HCEC 1CT (cell line): ENCODE measurements around the gene AKR1A1.
"Not testable (repeated sequence)": the region's sequence is repeated elsewhere in the genome, so short reads cannot be mapped to it uniquely, and the experiment has no call there.

Experiments
- DNase-seq: peaks from one replicate; pipeline ENCODE4 v3.0.0-alpha.2; 2017

The AKR1A1 gene

GRCh38 chr1:45573231-45573804, 22.7 kb downstream of the AKR1A1 start:
- DNase-seq, result no peak

DNA sequence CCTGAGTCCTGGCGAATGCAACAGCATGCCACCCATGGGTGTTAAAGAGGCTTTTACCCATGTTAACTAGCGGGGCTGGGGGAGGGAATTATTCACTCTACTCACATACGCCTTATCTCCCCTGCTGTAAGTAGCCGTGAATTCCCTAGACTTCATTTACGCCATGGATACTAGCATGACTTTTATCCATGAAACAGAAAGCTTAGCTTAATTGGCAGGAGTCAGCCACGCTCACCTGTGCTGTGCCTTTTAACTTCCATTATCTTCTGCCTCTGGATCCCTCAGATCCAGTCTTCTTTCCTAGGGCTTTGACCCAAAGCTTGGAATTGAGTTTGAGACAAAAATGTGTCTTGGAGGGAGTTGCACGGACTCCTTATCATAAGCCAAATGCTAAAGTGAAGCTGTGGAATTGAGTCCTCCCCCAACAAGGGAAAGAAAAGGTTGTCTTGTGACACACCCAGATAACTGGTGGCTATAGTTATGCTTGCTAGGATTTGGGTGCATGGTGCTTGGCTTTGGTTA, 23.5 kb downstream of the AKR1A1 start:
- DNase-seq, result no peak

DNA sequence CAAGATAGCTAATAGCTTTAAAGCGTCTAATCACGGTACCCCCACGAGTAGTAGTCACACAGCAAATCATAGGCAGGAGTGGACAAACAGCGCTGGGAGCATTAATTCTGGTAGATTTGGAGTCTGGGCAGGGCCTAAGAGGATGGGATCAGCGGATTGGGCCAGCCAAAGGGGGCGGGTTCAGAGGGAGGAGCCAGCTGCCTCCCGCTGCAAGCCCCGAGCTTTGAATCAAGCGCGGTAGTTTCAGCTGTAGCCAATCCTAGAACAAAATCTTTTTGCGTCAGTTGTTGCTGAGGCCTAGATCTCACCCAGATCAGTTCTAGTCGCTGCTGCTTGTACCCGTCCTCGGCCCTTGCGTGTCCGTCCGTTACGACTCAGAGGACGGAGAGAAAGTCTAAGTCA, 32.6 kb downstream of the AKR1A1 start:
- peak; percentile 98 for DNase-seq

- DNase-seq, result peak; percentile 72
Measured at GRCh38 chr1:45583666-45584350, 33.2 kb downstream of the AKR1A1 start, which contains the start of gene NASP. NASP (plus strand) TSS chr1:45584041; CDS start chr1:45584147, 106 bp downstream.

DNA sequence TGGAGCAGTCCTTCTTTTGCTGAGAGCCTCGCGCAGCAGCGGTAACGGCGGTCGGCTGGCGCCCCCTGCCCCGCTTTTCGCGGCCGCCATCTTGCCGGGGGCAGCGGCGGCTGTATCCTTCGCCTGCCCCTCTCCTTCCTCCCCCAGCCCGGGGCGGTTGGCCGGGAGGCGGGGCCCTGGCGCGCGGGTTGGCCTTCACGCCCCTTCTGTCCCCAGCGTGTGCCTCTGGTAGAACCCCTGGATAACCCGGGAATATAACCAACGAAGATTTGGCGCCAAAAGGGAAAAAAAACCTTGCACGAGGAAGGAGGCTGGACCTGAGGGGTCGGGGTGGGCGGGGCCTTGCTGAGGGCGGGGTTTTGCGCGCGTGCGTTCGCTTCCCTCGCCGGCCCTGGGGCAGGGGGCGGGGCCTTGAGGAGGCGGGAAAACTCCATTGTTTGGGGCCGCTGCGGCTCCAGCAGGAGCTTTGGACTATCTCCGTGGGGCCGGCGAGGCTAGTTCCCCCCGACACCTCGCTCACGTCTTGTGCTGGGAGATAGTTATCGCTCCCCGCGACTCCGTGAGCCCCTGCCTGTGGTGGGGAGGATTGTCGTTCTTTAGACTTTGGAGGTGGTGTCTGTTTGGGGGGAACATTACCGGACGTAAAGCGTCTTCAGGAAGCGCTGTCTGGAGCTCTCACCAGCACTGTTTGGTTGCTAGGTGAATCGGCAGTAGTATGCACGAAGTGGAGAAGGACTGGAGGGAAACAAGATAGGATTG, 33.9 kb downstream of the AKR1A1 start:
- peak; percentile 84 for DNase-seq

GRCh38 chr1:45585110-45585426, 34.4 kb downstream of the AKR1A1 start:
- no peak for DNase-seq

DNA sequence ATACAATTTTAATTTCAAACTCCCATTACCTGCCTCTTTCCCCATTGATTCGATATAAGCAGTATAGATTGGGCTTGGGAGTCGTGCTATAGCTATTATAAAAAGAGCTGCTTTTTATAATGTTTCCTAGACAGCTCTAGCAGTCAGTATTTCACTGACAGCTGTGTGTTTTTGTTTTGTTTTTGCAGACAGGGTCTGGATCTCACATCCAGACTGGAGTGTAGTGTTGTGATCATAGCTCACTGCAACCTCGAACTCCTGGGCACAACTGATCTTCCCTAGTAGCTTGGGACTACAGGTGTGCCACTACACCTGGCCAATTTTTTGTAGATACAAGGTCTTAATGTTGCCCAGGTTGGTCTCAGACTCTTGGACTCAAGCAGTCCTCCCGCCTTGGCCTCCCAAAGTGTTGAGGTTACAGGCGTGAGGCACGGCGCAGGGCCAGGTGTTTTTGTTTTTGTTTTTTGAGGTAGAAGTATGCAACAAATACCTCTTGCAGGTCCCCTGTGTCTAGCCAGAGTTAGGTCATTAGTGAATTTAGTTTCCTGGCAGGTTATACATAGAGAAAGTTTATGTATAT, 35.0 kb downstream of the AKR1A1 start:
- DNase-seq, result no peak

GRCh38 chr1:45586769-45587168, 36.1 kb downstream of the AKR1A1 start:
- DNase-seq, result no peak

DNA sequence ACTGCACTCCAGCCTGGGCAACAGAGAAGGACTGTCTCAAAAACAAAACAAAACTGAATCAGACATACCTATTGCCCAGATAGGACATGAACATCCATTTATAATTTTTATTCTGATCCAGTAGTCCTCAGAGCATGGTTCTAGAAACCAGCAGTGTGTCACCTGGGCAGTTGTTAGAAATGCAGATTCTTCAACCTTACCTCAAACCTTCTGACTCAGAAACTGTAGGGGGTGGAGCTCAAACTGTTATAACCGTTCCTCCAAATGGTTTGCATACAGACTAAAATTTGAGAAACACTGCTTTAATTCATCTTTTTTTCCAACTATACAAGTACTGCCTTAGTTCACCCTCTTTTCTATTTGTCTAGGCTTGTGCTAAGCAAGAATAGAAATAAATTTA, 39.2 kb downstream of the AKR1A1 start:
- DNase-seq, result no peak

DNA sequence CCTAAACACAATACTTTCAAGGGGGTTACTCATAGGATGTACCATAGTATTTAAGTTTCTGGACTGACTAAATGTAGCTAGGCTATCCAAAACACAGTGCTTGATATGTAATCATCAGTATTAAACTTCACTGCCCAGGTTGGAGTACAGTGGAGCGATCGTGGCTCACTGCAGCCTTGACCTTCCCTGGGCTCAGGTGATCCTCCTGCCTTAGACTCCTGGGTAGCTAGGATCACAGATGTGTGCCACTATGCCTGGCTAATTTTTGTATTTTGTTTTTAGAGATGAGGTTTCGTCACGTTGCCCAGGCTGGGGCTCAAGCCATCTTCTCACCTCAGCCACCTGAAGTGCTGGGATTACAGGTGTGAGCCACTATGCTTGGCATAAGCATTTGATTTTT, 43.8 kb downstream of the AKR1A1 start:
- no peak for DNase-seq

GRCh38 chr1:45596765-45597164, 46.1 kb downstream of the AKR1A1 start:
- not testable (repeated sequence) for DNase-seq

- DNase-seq, result no peak
Measured at GRCh38 chr1:45604239-45604638, 53.6 kb downstream of the AKR1A1 start.

DNA sequence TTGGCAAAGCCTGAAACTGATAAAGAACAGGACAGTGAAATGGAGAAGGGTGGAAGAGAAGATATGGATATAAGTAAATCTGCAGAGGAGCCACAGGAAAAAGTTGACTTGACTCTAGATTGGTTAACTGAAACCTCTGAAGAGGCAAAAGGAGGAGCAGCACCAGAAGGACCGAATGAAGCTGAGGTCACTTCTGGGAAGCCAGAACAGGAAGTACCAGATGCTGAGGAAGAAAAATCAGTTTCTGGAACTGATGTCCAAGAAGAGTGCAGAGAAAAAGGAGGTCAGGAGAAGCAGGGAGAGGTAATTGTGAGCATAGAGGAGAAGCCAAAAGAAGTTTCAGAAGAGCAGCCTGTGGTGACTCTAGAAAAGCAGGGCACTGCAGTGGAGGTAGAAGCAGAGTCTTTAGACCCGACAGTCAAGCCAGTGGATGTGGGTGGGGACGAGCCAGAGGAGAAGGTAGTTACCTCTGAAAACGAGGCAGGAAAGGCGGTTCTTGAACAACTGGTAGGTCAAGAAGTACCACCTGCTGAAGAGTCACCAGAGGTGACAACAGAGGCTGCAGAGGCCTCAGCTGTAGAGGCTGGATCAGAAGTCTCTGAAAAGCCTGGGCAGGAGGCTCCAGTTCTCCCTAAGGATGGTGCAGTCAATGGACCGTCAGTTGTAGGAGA, 56.9 kb downstream of the AKR1A1 start:
- DNase-seq, result no peak

DNA sequence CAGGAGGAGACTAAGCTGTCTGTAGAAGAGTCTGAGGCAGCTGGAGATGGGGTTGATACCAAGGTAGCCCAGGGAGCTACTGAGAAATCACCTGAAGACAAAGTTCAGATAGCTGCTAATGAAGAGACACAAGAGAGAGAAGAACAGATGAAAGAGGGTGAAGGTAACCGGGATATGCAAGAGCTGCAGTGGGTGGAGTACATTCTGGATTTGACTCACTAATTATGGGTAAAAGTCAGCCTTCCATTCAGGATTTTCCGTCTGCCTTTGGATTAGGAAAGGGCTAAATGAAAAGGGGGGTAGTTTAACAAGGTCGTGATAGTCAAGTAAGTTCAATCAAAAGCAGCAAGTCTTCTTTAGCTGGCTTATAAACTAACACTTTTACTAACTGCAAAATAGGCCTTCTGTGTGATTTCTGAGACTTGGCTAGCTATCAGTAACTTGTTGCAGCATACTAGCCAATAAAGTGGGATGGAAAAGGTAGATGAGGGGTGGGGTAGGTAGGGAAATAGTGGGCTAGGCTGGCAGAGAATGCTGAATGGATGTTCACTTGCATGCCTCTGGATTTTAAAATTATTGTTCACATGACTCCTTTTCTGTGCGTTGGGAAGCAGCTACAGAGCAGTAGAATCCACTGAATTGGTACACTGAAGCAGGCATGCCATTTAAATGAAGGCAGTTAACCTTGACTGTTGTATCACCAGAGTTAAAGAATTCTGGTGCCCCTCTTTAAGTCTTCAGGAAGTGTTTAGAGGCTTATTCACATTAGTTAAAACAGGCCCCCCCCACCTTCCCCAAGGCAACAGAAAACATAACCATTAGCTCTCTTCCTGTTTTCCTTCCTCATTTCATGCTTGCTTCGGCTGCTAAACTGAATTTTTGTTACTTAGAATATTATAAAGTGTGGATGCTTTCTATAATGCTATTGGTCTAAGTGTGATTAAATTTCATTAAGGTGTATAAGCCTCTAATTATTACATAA, 57.8 kb downstream of the AKR1A1 start:
- DNase-seq, result no peak

DNA sequence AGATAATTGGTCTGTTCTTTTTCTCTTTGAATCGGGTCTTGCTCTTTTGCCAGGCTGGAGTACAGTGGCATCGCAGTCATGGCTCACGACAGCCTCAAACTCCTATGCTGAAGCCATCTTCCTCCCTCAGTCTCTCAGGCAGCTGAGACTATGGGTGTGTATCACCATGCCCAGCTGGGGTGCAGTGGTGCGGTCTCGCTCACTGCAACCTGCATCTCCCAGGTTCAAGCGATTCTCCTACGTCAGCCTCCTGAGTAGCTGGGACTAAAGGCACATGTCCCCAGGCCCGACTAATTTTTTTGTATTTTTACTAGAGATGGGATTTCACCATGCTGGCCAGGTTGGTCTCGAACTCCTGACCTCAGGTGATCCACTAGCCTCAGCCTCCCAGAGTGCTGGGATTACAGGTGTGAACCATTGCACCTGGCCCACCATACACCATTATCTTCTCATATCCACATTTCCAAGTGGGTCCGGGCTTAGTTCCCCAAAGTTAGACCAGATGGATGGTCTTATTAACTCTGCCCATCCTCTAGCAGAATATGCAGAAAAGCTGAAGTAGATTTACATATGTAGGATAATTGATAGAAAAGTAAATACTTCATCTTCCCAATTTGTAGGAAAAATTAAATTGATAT, 60.1 kb downstream of the AKR1A1 start:
- no peak for DNase-seq

GRCh38 chr1:45612941-45613579, 62.4 kb downstream of the AKR1A1 start:
- no peak for DNase-seq

DNA sequence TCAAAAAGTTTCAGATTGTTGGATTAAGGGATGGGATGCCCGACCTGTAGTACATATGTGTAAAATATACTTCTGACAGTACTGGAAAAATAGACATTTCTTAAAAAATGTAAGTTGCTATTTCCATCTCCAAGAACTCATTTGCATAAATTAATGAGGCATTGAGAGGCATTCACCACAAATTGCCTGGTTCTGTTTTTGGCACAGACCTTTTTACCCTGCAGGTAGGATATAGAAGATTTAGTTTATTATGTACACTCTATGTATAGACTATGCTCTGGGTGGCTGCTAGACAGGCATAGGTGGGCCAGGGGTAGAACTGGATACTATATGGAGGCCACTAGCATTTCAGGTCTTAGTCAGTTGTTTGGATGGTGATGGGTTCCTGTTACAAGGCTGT, 65.3 kb downstream of the AKR1A1 start:
- no peak for DNase-seq

DNA sequence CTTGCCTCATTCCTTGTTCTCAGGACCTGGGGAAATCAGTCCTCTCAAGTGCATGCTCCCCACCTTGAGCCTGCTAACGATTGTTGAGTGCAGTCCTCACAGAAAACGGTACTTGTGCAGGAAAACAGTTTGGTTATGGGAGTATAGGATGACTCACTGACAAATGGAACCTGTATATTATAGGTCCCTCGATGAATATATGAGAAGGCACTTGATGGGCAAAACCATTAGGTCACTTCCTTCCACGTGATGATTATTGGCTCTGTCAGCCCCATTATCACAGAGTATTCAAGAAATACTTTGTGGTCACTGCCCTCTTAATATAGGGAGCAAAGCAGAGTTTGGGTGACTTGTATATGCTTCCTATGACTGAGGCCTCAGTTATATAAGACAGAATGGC, 67.0 kb downstream of the AKR1A1 start:
- peak; percentile 61 for DNase-seq

DNA sequence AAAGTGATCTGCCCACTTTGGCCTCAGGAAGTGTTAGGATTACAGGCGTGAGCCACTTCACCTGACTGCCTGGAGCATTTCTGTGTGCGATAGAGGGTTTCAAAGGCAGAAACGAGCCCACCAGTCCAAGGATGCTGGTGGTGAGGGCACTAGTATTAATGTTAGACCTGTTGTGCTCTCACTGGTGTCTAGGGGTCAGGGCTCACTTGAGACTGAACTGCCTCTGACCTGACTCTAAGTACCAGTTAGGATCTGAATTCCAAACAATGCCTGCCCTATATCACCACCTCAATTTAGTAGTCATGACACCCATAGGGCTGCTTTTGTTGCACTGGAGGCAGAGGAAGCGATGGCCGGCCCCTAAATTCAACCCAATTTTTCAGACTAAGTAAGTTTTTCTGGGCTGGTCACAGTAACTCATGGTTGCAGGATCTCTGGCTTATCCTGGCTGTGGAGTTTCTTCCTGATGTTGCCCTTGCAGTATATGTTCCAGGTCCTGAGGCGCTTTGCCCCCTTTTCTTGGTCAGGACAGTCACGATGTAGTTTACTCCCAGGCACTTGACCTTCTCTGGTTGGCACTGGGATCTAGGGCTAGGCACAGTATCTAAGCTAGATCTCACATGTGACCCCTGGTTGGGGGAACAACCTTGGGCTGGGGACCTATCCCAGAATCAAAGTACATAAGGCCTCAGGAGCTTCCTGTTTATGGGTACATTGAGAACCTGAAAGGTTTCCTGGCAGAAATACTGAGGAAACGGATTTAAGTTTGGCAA, 68.7 kb downstream of the AKR1A1 start:
- DNase-seq, result no peak
